ENCODE measurements around the gene LENG1.

DNA sequence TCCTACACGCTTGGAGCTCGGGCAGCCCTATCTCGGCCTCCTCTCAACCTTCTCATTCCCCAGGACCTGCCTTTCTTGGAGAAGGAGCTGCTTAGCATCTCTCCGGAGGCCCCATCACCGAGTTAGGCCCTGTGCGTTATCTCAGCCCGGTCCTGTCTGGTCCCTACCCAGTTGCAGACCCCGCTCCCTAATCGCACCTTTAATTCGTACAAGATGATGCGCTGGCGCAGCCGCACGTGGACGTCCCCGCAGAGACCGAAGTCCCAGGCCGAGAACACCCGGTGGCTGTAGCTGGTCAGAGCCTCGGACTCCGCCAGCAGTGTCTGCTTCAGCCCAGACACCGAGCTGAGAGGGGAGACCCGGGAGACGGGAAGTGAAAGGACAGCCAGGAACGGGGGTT is 5.7 kb upstream of the LENG1 start:
- TF ChIP-seq ARID2 (IDR thresholded peaks at IDR 0.05) (no peak), SNIP1 (IDR thresholded peaks at IDR 0.05; ENCODE audit: low read depth) (no peak), POLR2A (conservative IDR thresholded peaks at IDR 0.05) (no peak), SIN3A (IDR thresholded peaks at IDR 0.05; ENCODE audit: borderline replicate concordance in 2 of 2, control insufficient read depth in 1 of 2, low read depth in 2 of 2, low read length in 2 of 2) (0 out of 4 replicates have a peak, but pooled peaks of 1 of the 2 experiments have one; percentile 22), USF1 (CRISPR knock-in tag; IDR thresholded peaks at IDR 0.05) (no peak), ADNP (tag; IDR thresholded peaks at IDR 0.05) (no peak), POLR2AphosphoS5 (IDR thresholded peaks at IDR 0.05; ENCODE audit: control insufficient read depth, insufficient read depth, low read depth, low read length) (no peak), ESRRA (IDR thresholded peaks at IDR 0.05; ENCODE audit: borderline replicate concordance, low read depth) (no peak), PRPF4 (IDR thresholded peaks at IDR 0.05; ENCODE audit: insufficient read depth, low read depth, low read length, poor library complexity, severe bottlenecking) (no peak), SMARCC2 (IDR thresholded peaks at IDR 0.05; ENCODE audit: low read depth) (no peak), PHF8 (IDR thresholded peaks at IDR 0.05; ENCODE audit: borderline replicate concordance, low read length) (no peak), SRF (CRISPR knock-in tag; IDR thresholded peaks at IDR 0.05) (no peak), MAFK (IDR thresholded peaks at IDR 0.05; ENCODE audit: low read length) (no peak)
- TF ChIP-seq, protein P1, sequence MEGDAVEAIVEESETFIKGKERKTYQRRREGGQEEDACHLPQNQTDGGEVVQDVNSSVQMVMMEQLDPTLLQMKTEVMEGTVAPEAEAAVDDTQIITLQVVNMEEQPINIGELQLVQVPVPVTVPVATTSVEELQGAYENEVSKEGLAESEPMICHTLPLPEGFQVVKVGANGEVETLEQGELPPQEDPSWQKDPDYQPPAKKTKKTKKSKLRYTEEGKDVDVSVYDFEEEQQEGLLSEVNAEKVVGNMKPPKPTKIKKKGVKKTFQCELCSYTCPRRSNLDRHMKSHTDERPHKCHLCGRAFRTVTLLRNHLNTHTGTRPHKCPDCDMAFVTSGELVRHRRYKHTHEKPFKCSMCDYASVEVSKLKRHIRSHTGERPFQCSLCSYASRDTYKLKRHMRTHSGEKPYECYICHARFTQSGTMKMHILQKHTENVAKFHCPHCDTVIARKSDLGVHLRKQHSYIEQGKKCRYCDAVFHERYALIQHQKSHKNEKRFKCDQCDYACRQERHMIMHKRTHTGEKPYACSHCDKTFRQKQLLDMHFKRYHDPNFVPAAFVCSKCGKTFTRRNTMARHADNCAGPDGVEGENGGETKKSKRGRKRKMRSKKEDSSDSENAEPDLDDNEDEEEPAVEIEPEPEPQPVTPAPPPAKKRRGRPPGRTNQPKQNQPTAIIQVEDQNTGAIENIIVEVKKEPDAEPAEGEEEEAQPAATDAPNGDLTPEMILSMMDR (IDR thresholded peaks at IDR 0.05 in 2 of 3, conservative IDR thresholded peaks at IDR 0.05 in 1 of 3; ENCODE audit: insufficient read depth in 2 of 3, low read depth in 1 of 3, low read length in 3 of 3) = no peak

All from K562 (cell line).